GM19324 (cell line): ENCODE measurements around the gene CARMIL1.

Source experiments
- ATAC-seq: cut with Tn5 transposase; IDR thresholded peaks from one replicate; pipeline ENCODE4 v1.9.1; 2021; ENCODE audit warnings: mild to moderate bottlenecking, moderate library complexity; ENCODE audit not compliant: unreplicated experiment, low FRiP score

Gene CARMIL1

DNA sequence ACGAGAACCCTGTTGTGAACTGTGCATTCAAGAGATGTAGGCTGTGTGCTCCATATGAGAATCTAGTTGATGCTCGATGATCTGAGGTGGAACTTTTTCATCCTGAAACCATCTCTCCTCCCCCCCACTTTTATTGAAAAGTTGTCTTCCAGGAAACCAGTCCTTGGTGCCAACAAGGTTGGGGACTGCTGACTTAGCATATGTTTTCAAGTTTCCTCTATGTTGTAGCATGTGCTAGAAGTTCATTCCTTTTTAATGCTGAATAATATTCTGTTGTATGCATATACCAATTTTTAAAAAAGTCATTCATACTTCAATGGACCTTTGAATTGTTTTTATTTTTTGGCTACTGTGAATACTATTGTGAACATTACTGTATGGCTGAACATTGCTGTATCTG is 27.2 kb downstream of the CARMIL1 start:
- ATAC-seq = no peak

DNA sequence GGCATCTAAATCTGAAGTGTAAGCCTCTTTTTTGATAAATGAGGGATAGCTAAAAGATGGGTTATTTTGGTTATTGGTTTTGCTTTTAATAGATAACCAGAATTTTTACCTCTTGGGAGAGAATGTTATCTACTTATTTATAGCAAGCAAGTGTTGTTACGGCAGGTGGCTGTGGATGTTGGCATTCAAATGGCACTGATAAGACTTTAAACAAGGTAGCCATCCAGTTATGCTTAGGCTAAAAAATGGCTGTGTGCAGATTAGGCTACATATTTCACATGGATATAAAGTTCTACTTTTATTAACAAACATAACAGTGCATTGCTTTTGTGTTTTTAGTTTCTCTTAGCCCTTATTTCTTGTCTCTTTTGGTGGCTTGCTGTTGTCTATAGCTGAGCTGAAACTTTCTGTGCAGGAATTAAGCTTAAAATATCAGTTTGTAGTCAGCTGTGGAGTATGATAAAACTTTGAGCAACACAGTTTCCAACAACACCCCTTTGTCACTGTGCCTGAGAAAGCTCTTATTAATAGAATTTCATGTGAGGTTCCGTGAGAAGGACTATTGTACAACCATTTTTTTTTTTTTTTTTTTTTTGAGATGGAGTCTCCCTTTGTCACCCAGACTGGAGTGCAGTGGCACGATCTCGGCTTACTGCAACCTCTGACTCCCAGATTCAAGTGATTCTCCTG is 28.8 kb downstream of the CARMIL1 start:
- no peak for ATAC-seq

DNA sequence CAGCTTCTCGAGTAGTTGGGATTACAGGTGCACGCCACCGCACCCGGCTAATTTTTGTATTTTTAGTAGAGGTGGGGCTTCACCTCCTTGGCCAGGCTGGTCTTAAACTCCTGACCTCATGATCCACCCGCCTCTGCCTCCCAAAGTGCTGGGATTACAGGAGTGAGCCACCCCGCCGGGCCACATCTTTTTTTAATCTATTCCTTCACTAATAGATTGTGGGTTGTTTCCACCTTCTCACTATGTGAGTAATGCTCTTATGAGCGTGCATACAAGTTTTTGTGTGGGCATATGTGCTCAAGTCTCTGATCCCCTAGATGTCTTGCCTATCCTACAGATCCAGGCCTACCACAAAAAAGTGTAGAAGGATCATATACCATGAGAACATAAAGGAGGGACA is 30.7 kb downstream of the CARMIL1 start:
- ATAC-seq = no peak

DNA sequence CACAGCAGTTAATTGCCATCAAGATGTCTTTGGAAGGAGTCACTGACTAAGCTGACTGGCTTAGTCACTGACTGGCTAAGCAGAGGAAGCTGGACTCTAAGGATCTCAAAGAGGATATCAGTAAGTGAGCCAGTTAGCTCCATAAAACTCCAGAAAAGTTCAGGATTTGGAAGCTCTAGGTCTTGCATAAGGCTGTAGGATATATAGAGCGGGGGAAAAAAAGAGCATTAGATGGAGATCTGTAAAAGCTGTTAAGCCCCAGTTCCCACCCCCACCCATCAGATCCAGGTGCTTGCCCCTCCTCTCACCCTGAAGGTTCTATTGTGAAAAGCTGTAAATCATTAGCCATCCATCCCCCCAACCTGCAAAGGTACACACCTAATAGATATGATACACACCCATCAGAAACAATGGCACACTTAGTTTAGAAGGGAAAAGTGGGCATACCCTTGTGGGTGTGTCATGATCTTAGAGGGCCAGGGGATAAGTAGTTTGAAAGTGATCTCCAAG is 32.2 kb downstream of the CARMIL1 start:
- no peak for ATAC-seq

DNA sequence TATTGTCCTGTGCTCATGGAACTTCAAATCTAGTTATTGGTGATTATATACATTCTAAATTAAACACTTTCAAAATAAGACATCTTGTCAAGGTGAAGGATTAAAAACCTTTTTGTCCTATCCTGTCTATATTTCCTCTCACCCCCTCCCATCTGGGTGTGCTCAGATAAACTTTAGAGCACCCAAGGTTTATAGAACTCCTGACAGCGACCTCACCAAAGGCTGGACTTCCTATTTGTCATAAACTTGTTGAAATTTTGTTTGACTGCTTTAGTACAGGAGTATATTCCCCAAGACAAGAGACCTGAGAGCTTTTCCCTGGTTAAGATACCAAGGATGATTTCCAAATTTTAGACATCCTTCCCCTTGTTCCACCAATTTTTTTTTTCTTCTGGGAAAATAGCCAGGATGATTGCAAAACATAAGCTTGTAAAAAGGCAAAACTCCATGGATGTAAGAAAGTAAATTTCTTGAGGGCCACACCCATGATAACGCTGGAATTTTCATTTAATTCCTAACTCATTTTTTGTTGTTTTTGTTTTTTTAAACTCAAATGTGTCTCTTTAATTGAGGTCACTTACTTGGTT is 33.0 kb downstream of the CARMIL1 start:
- no peak for ATAC-seq

DNA sequence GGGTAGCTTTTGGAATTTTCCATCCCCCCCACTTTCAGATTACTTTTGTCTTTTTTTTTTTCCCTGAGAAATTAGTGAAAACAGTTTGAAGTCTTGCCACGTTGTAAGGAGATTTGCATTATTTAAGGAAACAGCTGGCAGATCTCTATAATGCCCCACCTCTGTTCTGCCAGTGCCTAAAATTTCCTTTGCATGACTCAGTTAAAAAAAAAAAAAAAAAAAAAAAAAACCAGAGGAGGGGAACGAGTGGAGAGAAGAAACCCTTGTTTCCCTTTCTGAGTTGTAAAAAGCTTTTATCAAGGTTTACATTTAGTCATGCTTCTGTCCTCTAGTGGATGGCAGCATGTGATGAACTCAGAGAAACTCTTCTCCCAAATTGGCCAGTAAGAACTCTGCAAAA is 33.5 kb downstream of the CARMIL1 start:
- ATAC-seq = no peak

DNA sequence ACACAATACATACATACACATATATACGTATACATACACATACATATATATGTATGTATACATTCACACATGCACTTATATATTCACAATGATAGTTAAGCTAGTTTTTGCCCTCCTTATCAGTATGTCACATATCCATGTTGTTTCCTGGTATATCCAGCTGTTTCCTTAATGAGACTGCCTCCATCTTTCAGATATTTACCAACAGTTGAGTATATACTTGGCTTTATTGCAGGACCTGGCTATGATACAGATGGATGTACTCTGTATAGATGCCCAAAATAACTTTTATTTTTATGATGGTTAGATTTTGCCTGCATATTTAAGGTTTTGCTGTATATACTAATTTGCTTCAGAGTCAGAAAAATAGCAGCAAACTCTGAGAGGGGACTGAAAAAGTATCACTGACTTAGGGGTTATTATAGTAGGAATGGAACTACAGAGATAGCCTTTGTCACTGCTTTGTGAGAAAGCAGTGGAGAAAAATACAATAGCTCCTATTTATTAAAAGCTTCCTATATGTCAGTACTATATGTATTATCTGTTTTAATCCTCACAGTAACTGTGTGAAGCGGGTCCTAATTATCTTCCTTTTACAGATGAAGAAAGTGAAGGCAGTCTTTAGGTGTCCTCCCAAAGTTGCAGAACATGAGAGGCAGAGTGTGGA is 35.5 kb downstream of the CARMIL1 start:
- no peak for ATAC-seq

DNA sequence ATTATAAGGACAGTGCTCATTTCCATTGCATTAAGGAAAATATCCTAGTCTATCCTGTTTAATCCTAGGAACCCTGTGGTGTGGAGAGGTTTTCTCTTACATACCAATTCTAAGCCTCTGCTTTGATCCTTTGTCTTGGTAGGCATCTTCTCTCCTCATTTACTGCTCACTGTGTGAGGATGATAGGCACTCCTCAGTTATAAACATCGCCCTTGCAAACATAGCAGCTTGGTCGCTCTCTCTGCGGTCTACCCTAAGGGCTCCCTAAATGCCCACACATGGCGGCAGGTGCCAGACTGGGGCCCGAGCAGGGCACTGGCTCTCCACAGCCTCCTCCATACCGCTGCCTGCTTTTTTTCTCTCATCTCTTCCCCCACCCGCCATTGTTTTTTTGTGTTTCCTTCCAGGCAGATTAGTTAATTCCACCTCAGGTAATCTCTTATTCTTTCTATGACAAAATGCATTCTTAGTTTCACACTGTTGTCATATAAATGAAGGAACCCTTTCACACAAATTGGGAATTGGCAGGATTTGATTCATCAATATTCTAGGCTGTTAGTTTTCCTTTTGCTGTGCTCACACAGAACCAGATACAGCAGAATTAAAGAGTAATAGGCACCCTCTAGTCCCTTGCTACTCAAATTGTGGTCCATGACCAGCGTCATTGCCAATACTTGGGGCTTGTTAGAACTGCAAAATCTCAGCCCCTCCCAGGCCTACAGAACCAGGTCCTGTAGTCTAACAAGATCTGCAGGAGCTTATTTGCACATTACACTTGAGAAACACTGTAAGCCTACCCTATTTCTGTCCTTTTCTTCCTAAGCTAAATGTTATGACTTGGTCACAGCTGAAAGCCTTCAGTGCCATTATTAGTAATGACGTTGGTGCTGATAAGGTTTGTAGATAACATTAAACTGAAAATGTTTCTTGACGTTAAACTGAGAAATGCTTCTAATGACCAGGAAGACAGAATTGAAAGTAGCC is 36.3 kb downstream of the CARMIL1 start:
- no peak for ATAC-seq

DNA sequence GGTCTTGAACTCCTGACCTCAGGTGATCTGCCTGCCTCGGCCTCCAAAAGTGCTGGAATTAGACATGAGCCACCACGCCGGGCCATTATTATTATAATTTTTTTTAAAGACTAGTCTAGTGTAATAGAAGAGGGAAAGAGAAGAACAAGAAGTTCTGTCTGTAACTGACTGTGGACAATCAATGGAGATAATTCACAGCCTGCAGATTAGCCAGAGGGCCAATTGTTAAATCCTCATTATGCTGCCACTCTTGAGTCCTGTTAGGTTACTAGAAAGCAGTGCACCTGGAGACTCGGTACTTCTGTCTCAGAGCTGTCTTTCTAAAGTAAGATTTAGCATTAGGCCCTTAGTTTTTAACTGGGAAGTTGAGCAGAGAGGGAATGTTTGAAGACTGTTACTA is 37.5 kb downstream of the CARMIL1 start:
- no peak for ATAC-seq

DNA sequence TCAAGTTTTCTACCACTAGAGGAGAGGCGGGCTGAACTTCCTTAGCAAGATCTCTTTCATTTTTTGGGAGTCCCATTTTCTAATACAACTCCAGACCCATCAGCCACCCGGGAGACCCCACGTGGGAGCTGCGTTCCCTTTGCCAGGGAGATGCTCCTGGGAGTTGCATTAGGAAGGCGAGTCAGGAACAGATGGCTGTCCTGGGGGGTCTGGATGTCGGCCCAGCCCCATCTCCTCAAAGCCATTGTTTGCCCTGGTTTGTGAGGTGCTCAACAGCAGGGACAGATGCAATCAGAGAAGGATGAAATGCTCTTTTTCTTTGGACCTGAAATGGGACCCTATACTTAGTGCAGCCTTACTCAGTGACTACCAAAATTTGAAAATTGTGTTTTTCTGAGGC is 39.4 kb downstream of the CARMIL1 start:
- no peak for ATAC-seq

DNA sequence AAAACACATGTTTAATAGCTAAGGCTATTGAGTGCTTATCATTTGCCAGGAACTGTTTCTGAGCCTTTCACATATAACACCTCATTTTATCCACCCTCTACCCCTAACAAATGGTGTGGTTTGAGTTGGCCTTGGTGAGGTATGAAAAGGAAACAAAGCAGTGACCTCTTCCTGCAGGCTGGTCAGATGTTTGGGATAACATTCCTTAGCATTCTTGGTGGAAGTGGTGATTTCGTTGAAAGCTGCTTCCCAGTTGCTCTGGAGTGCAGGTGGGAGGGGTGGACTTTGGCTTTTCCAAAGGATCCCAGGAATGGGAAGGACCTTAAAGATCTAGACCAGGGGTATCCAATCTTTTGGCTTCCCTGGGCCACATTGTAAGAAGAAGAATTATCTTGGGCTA is 41.3 kb downstream of the CARMIL1 start:
- no peak for ATAC-seq

DNA sequence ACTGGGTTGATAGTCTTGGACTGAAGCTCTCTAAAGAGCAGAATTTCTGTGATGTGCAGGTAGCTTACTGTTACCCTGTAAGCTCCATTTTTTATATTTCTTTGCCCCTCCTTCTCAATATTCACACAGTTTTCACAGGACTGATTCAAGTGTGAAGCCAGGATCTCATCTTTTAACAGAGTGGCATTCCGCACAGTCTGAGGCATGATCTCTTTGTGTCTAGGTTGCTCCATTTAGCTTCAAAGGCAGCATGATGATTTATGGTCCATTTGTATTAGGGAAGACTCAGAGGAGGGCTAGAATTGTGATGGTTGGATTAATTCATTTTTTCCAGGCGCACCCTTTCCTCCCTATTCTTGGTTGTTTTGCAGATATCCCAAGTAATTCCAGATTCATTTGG is 43.5 kb downstream of the CARMIL1 start:
- no peak for ATAC-seq

DNA sequence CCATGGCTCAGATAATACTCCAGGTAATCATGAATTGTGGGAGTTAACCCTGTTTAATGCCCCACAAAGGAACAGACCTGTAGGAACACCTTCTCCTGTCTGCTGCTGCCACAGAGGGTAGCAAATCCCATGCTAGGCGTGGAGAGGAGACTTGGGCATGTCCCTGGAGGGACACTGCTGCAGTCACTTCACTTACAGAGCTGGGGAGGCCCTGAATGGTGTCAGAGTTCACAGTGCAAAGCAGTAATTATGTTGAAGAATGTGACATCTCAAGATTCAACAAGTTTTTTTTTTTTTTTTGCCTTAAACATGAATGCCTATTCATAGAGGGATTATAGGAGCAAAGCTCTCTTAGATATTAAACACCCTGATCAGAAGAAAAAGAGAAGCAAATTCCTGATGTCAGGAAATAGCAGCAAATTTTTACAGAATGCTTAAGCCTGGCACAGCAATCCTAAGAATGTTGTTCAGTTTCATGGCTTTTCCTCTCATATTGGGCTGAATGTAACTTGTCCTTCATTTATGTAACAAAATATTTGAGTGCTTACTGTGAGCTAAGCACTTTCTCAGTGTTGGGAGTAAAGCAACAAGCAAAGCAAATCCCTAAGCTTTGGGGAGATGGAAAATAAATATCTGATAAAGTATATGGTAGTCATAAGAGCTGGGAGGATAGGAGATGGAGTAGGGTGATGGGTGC is 45.0 kb downstream of the CARMIL1 start:
- ATAC-seq = no peak

DNA sequence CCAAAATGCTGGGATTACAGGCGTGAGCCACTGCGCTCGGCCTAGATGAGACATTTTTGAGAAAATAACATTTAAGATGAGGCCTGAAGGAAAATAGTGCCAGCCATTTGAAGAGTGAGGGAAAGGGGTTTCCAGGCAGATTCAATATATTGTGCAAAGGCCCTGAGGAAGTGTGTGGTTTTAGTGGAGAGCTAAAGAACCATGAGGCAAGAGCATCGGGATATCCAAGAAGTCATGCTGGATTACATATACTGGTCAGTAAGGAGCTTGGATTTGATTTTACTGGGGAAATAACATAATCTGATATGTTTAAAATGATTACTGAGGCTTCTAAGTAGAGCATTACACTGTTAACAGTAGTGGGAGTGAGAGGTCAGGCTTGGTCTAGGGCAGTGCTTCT is 47.0 kb downstream of the CARMIL1 start:
- no peak for ATAC-seq

DNA sequence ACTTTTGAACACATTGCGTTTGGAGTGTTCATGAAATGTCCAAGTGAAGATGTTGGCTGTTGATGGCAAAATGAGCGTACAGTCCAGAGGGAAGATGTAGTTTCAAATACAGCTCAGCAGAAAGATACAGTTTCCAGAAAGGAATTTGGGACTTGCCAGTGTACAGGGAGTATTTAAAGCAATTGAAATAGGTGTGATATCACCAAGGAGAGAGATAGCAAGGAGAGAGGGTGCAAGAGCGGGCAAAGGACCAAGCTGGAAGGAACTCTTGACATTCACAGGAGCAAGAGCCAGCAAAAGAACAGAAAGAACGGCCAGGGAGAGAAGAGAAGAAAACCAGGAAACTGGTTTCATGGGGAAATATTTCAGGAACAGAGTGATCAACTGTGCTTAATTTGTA is 47.8 kb downstream of the CARMIL1 start:
- no peak for ATAC-seq

DNA sequence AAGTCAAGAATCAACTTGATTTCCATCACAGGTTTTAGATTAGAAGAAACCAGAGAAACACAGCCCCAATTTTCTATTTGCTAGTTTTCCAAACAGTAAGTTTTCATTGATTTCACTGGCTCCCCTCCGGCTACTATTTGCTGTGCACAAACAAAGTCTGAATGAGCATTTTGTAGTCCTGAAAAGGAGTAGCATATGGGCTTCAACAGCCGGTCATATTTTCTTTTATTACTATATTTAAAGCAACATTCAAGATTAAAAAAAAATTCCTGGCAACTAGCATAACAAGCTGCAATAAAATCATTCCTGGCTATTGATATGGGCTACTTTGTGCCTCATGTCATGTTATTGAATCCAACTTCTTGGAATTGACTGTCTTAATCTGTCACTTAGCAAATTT is 48.3 kb downstream of the CARMIL1 start:
- no peak for ATAC-seq

DNA sequence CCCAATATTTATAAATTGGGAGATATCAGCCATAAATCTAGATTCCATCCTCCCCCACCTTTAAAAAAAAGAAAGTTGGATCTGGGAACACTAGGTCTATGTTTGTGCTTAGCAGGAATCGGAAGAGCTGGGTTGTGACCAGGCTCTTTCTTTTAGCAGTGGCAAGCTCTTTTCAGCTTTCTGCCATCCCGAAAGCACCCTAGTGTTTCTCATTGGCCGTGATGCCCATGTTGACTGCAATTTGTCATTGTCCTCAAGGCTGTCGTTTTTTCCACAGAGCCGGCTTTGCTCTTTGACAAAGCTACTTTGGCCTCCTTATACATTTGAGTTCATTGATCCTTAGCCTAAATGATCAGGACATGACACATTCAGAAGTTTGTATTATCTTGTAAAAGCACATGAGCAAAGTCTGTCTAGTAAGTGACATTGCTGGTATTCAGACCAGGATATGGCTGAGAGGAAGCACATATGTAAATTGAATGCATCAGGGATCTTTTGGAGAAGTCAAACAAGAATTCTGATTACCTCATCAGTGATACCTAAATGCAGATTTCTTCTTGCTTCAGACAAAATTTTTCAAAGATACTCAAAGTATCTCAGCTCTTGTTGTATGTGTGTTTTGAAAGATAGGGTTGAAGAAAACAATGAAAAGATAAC is 50.1 kb downstream of the CARMIL1 start:
- no peak for ATAC-seq

DNA sequence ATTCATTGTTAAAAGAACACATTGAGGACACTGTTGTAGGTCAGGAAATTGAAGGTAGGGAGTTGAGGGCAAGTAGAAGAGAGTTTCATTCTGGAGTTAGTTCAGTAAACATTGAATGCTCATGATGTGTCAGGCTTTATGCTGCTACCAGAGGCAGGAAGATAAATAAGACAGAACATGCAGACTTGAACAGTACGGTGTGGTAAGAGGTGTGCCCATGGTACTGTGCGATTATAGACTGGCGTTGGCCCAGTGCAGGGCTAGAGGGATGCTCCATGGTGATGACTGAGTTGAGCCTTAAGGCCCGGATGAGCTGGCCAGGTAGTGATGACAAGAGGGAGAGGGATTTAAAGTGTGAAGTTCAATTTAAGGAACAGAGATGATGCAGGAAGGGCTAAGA is 50.8 kb downstream of the CARMIL1 start:
- no peak for ATAC-seq

DNA sequence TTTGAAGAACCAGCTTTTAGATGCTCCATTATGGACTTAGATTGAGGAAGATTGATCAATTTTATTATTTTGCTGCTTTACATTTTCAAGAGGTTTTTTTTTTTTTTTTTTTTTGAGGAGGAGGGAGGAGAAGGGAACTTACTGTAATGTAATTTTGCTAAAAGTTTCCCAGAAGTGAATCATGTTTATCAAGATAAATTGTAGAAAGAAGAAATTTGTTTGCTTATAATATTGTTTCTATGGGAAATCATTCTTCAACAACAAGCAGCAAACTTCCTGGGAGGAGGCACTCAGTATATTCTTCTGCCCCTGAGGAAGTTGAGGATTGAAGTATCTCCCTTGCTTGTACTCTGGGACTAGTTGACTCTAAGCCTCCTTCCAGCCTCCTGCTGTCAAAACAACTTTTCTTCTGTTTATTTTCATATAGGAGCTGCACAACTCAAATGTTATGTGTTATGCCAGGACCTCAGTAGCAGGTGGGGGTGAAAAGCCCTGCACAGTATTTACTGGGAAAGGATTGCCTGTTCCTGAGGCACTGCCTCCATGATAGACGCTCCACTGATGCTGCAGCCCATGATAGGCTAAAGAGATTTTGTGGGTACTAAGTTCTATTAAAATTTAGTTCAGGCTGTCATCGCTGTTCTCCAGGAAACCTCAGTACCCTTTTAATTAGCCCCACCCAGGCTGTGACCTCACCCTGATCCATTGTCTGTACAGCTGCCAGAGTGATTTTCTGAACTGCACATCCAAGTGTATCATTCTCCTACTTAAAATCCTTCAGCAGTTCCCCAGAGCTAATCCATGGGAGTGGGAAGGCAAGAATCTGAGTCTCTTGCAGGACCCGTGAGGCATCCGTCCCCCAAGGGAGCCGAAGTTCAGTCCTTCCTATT is 51.9 kb downstream of the CARMIL1 start:
- no peak for ATAC-seq
